Stimulated activated CD4-positive, alpha-beta T cell treated with anti-CD3 and anti-CD28 coated beads, Interleukin-1b, Interleukin-23, amount 100 ng/mL, for 48 hours (primary cell): ENCODE results near the gene CEP95.
"Not testable (repeated sequence)": the region's sequence is repeated elsewhere in the genome, so short reads cannot be mapped to it uniquely, and the experiment has no call there.

ENCODE experiments used
- DNase-seq: peaks from one replicate; pipeline ENCODE4 v3.0.0-alpha.2; 2020

CEP95 gene, protein sequence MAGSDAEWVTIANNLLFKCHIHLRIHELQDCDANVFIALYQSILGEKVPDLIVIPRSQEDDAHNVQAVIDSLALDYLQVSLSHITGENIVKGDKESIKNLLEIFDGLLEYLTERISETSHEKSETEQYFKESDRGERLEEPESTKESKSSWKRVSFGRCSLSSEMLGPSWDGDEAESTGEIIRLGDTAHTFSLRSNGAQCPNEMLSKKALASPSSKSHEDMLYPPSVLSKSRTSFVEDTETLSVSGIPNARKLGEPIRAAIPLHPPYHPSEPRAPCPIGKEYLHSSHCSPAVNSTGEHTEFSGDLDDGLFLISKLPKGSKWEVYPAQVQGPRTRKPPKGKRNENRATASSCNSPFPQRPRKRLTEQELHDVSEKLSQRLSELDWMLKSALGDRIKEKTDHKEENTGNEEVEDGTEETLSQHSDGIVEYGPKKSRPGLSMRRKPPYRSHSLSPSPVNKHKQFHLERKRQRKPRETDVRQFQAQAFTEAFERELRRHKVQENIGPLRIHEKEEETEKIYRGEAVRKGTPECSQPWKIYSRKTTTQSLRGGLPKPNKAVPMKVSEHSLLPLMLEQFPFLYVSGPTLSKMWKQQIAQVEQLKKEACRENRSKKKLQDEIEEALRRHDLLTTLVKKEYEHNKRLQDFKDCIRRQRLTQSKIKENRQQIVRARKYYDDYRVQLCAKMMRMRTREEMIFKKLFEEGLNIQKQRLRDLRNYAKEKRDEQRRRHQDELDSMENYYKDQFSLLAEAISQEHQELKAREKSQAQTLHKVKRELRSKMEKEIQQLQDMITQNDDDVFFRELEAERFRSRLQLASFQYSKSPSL

DNA sequence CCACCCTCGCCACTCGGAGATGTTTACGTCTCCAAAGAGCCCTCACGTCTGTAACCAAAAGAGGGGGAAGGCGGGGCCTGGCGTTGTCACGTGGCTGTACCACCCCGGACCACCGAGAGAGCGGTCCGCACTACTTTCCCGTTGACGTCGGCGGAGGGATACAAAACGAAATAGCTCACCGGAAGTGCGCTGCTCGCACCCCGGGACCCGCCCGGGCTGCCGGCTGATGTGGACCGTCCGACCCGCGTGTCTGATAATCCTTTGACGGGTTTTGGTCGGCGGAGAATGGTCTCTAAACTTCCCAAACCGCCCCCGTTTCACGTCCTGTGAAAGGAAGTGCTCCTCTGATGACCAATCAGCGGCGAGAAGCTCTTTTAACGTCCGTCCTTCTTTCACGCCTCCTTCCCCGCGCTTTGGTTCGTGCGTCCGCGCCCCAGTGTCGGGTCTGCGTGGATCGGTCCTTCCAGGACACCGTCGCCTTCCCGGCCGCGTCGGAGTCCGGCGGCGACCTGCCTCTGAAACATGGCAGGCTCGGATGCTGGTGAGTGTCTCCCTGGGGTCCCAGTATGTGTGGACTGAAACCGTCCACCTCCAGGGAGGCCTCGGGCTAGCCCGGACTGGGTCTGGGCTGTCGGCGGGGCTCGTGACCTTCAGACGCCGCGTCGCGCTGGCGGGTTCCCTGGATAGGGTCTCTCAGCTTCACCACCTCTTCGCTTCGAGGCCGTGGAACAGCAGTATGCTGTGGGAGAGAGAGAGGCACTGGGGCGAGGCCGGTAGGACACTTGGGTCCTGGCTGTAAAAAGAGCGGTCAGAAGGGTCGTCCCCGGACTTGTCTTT is at the start of gene CEP95:
TSS of gene CEP95 (plus strand) at position 402 of the 837 bp plus-strand sequence. CDS start at position 523, 121 bp downstream.
- DNase-seq = peak; percentile 96

DNA sequence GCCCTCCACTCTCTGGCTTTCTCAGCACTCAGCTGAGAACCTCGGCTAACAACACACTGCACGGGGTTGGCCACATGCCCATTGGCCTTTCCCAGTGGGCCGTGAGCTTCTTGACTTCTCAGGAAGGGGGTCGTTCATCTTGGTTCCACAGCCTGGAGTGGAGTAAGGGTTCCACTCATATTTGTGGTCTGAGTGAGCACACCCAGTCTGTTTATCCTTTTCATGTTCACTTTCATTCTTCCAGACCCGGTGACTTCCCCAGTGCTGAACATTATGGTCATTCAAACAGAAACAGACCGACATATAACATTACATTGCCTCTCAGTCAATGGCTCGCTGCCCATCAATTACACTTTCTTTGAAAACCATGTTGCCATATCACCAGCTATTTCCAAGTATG is 49.6 kb upstream of the CEP95 start:
- DNase-seq = no peak

DNA sequence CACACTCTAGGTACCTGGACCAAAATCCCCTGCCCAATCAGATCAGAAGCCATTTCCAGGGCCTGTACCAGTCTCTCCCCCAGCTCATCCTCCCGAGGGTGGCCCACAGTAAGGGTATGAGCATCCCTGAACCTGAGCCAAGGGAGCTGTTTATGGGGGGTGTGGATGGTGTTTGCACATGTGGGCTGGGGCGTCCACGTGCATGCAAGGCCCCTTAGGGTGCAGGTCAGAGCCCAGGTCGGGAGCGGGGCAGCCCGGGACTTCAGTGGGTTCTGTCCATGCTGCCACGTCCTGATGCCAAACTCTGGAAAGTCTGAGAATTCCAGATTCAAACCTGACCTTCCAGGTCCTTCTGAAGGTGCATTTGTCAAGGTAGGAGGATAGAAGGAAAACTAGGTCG is 48.0 kb upstream of the CEP95 start:
- no peak for DNase-seq

DNA sequence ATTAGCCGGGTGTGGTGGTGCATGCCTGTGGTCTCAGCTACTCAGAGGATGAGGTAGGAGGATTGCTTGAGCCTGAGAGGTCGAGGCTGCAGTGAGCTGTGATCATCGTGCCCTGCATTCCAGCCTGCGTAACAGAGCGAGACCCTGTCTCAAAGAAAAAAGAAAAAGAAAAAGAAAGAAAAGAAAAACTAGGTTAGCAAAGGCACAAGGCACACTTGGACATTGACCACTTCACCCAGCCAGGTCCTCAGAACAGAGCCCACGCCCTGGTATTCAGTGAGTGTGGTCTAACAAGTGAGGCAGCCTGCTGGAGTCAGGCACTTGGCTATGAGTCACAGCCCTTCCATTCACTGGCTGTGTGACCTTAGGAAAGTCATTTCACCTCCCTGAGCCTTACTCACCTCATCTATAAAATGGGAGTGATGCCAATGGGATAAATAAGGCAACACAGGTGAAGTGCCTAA is 47.5 kb upstream of the CEP95 start:
- DNase-seq = no peak

DNA sequence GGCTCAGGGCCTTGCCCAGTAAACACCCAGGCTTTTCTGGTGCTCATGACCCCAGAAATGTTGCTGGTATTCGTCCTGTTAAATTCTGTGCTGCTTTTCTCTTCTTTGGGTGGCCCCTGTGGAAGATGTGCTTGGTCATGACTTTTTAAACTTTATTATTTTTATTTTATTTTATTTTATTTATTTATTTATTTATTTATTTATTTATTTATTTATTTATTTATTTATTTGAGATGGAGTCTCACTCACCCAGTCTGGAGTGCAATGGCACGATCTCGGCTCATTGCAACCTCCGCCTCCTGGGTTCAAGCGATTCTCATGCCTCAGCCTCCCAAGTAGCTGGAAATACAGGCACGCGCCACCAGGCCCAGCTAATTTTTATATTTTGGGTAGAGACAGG is 47.0 kb upstream of the CEP95 start:
- DNase-seq = not testable (repeated sequence)

DNA sequence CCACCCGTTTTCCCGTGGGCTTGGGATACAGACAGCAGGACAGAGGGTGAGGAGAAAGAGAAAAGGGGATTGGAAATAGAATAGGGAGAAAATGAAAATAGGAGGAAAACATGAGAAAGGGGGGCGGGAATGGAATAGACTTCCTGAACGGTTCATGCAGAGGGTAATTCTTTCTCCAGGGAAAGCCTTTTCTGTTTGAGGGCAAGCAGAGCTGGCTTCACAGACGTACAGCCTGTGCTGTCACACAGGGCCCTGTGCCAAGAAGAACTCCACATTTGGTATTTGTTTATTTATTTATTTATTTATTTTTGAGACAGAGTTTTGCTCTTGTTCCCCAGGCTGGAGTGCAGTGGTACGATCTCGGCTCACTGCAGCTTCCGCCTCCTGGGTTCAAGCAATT is 45.8 kb upstream of the CEP95 start:
- DNase-seq = no peak

DNA sequence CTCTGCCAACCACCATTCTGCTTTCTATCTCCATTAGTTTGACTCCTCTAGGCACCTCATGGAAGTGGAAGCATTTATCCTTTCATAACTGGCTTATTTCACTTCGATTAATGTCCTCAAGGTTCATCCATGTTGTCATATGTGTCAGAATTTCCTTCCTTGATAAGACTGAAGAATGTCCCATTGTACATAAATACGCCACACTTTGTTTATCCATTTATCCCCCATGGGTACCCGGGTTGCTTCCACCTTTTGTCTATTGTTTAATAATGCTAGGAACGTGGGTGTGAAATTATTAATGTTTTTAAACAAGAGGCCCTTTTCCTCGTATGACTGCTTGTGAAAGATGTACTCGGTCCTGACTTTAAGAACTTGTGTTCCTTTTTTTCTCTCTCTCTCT is 45.0 kb upstream of the CEP95 start:
- no peak for DNase-seq

DNA sequence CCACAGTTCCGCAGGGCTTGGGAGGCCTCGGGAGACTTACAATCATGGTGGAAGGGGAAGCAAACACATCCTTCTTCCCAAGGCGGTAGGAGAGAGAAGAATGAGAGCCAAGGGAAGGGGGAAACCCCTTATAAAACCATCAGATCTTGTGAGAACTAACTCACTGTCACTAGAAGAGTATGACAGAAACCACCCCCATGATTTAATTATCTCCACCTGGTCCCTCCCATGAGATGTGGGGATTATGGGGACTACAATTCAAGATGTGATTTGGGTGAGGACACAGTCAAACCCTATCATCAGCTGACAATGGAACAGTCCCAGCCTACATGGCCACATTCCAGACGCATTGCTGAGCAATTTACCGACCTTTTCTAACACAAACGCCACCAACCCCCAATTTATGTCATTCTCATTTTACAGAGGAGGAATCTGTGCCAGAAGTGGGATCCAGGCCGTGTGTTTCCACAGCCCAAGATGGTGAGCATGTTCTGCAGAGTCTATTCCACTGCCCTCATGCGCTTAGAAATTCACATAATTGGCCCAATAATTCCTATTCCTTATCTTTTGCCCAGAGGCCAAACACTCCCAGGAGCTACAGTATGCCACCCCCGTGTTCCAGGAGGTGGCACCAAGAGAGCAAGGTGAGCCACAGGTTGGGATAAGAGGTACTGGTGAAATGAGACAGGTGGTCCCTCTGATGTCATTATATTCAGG is 40.6 kb upstream of the CEP95 start:
- no peak for DNase-seq

DNA sequence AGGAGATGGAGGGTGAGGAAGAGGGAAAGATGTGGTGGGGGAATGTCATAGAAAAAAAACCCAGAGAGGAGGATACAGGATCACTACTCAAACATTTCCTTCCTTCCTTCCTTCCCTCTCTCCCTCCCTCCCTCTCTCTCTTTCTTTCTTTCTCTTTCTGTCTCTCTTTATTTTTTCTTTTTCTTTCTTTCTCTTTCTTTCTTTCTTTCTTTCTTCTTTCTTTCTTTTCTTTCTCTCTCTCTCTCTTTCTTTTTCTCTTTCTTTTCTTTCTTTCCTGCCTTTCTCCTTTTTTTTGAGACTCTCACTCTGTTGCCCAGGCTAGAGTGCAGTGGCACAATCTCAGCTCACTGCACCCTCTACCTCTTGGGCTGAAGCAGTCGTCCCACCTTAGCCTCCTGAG is 39.9 kb upstream of the CEP95 start:
- not testable (repeated sequence) for DNase-seq

DNA sequence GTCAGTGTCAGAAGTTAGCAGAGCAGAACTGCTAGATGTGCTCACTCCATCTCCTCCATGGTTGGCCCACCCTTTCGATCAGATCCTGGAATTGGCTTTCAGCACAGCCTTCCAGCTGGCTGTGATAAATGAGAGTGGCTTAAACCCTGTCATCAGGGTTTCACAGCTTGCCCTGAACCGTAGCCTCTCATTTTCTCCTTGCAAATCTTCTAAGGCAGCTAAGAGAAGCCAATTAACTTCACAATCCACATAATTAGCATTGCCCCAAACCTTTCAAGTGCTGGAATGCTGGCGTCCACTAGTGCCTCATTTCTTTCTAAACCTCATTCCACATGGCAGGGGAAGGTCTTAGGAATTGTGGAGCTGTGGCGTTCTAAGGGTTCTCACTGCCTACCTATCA is 36.2 kb upstream of the CEP95 start:
- no peak for DNase-seq

DNA sequence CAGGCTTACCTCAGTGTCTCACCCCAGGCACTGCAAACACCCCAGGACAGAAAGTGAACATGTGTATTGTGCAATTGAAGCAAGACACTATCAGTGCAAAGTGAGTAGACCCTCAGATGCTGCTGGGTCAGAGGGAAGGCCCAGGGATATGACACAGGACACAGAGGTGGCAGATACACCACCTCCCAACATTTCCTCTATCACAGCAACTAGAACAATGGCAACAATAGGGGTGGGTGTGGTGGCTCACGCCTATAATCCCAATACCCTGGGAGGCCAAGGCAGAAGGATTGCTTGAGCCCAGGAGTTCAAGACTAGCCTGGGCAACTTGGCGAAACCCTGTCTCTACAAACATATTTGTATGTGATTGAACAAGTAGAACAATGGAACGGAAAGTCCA is 35.3 kb upstream of the CEP95 start:
- no peak for DNase-seq

DNA sequence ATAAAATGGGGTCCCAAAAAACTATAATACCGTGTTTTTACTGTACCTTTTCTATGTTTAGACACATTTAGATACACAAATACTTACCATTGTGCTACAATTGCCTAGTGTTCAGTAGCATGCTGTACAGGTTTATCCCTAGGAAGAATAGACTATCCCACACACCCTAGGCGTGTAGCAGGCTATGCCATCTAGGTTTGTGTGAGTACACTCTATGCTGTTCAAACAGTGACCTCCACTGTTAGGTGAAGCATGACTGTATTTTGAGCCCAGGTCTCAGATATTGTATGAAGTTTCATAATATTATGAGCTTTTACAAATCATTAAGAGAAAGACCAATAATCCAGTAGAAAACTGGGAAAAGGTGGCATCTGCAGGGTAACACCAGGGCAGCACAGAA is 34.2 kb upstream of the CEP95 start:
- no peak for DNase-seq

DNA sequence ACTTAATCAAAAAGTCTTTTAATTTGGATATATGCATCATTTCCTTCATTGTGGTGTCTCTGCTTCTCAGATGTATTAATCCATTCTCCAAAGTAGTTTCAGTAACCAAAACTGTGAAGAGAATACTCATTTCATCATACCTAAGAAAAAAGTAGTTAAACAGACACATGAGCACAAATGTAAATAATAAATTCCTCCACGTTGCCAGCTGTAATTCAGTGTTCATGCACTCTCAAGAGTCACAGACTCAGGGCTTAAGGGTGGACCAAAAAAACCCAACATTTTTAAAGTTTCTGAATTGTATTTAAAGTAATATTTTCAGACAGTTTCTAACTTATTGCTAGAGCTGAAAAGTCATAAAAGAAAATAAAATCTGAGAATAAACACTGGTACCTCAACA is 28.9 kb upstream of the CEP95 start:
- DNase-seq = no peak

DNA sequence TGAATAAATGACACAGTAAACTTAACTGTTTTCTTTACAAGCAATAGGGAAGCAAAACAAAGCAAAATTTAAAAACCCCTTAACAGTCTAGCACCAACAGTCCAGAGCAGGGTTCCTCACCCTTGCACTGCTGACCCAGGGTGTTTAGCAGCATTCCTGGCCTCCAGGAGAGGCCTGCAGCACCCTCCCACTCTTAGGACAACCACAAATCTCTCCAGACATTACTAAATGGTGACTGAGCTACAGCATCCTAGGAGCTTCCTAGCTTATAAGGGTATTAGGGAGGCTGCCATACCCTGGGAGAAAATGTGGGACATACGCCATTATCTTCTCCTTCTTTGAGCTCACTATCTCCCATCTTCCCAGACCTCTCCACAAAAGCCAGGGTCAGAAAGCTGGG is 25.8 kb upstream of the CEP95 start:
- no peak for DNase-seq

DNA sequence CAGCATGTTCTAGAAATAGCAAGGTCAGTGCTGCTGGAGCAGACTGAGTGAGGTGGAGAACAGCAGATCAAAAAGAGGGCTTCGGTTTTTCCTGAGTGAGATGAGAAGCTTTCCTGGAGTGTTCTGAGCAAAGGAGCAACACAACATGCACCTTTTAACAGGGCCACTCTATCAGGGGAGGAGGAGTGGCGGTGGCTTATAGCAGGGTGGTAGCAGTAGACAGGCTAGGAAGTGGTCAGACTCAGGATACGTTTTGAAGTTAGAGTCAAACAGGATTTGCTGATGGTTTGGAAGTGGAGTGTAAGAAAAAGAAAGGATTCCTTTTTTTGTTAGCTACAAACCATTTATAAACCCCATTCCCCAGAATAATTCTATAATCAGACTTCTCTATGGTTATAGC is 22.4 kb upstream of the CEP95 start:
- DNase-seq = no peak

DNA sequence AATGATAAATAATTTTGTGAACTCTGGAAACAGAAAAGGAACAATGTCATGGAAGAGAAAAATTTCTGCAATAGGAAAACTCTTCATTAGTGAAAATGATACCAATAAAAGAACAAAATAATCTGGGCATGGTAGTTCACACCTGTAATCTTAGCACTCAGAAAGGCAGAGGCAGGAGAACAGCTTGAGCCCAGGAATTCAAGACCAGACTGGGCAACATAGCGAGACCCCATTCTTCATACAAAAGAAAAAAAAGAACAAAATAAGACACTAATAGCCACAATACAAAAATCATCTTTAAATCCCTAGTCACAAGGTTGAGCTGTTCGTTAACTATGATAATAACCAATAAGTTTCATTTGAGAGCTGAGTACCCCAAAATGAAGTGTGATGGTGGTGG is 18.5 kb upstream of the CEP95 start:
- no peak for DNase-seq

DNA sequence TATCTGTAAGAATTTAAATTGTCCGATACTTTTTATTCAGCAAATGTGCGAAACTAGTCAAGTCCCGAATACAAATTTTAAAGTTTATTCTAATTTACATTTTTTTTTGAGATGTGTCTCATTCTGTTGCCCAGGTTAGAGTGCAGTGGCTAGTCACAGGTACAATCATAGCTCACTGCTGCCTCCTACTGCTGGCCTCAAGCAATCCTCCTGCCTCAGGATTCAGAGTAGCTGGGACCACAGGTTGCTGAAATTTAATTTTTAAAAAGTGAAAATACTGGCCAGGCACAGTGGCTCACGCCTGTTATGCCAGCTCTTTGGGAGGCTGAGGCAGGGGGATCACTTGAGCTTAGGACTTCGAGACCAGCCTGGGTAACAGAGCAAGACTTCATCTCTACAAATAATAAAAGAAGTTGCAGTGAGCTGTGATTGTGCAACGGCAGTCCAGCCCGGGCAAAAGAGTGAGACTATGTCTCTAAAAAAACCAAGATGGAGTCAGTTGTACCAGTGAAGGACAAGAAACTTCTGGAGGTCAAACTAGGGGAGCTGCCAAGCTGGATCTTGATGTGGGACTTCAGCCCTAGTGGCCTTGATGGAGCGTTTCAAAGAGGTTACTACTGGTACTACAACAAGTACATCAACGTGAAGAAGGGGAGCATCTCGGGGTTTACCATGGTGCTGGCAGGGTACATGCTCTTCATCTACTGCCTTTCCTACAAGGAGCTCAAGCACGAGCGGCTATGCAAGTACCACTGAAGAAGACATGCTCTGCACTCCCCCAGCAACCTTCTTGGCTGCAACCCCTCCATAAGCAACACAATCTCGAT is 15.5 kb upstream of the CEP95 start:
- DNase-seq = peak; percentile 50

DNA sequence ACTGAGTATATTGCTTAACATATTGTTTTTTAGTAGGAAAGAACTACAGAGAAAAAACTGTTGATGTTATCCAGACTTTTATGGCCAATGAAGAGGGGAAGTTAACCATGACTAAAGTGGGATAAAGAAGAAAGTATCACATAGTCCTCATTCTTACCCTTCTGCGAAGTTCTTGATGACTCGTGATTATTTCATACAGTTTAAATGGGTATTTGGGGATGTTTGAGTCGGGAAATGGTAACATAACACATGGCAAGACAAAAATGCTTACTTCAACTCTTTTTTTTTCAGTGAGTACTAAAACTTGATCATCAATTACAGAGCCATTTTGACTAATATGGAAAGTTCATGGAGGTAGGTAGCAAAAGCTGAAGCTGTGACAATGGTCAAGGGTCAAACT is 14.8 kb upstream of the CEP95 start:
- no peak for DNase-seq

DNA sequence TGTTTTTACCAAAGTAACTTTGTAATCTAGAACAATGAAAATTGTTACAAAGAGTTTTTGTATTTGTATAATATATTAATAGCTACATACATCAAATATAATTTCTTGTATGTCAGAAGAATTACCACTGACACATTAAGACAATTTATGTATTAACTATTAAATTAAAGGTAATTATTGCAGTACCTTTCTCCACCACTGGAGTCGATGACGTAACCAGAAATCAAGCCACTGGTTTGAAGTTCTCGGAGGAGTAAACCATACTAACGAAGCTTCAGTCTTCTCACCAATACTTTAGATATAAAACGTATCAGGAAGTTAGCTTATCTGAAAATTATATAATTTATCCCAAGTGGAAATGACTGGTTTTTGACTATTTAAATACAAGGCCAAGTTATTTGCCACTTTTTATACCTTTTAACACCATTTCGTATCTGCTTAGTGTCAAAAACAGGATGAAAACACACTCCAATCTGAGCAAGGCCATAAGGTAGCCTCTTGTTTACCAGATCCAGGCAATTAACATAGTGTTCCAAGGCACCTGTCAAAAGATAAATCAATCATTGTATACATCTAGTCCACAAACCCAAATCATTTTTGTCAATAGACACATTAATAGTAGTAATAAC is 14.2 kb upstream of the CEP95 start:
- DNase-seq = peak; percentile 16

DNA sequence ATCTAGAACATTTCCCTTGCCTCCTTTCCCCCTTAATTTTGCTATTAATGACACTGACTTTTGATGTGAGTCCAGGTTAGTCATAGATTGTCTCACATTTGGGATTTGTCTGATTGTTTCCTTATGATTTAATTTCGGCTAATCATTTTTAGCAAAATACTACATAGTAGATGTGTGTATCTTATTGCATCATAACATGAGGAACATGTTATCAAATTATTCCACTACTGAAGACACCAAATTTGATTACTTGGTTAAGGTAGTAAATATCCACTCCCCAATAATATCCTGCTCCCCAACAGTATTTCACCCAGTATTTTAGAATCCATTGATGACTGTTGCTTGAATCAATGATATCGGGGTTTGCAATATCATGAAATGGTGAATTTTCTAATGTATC is 12.7 kb upstream of the CEP95 start:
- no peak for DNase-seq

DNA sequence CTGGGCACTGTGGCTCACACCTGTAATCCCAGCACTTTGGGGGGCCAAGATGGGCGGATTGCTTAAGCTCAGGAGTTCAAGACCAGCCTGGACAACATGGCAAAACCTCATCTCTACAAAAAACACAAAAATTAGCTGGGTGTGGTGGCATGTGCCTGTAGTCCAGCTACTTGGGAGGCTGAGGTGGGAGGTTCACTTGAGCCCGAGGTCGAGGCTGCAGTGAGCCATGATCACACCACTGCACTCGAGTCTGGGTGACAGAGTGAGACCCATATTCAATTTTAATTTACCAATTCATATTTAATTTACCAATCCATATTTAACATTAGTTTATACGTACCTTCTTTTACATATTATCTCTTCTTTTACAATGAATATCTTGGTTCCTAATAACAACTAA is 11.5 kb upstream of the CEP95 start:
- DNase-seq = not testable (repeated sequence)
